Vagina (tissue), 2 donors: ENCODE results near the gene STXBP5. TPM values are rescaled to one million over a fixed set of nuclear protein-coding genes. Genes with fewer than 3 reads are reported as not detected.

Experiments
- DNase-seq, 2 donors: peaks; one replicate each; pipeline ENCODE4 v3.0.0-alpha.2; 2017; ENCODE audit errors: extremely low spot score in 2 of 2
- H3K27ac ChIP-seq: fragments of 200-600 bp; sonication (generic); one replicate; pipeline ENCODE4 v1.5.1; 2019
- H3K27me3 ChIP-seq: fragments of 200-600 bp; sonication (generic); one replicate; pipeline ENCODE4 v1.5.1; 2019
- H3K36me3 ChIP-seq, 2 donors: fragments of 200-600 bp; sonication (generic); one replicate each; pipeline ENCODE4 v1.5.1; 2017 to 2019
- H3K4me1 ChIP-seq: fragments of 200-600 bp; sonication (generic); one replicate; pipeline ENCODE4 v1.5.1; 2019
- H3K4me3 ChIP-seq, 2 donors: fragments of 200-600 bp; sonication (generic); 1 replicate in 1 of 2; 2 replicates in 1 of 2; pipeline ENCODE4 v1.5.1; 2016 to 2019
- H3K9me3 ChIP-seq: fragments of 200-600 bp; sonication (generic); one replicate; pipeline ENCODE4 v1.5.1; 2019
- POLR2A ChIP-seq, 2 donors: fragments of 450-650 bp; IDR thresholded peaks; one replicate each; pipeline ENCODE4 v1.6.1; 2017; ENCODE audit warnings: antibody characterized with exemption in 2 of 2, mild to moderate bottlenecking in 2 of 2, moderate library complexity in 2 of 2
- POLR2AphosphoS5 ChIP-seq, 2 donors: sonication (generic); formaldehyde crosslinking; IDR thresholded peaks; one replicate each; pipeline ENCODE4 v1.9.0; 2017; ENCODE audit warnings: antibody characterized with exemption in 2 of 2, mild to moderate bottlenecking in 2 of 2, low read depth in 1 of 2; ENCODE audit not compliant: insufficient read depth in 1 of 2
- intact Hi-C: fragments of 100-400 bp; cut with DNase I; formaldehyde crosslinking; loops from one replicate; pipeline ENCODE4 v1.15.1; 2023
- total RNA-seq: library from RNA; depleted of rRNA; stranded (reverse); fragments of >200 nt; gene quantifications from one replicate; pipeline ENCODE4 v1.2.3, GENCODE V29; 2016
- TF ChIP-seq, protein P1 (sequence below), 3 experiments: fragments of 450-650 bp in 2 of 3; fragments of 200-600 bp in 1 of 3; sonication (generic) in 1 of 3; IDR thresholded peaks; one replicate each; pipeline ENCODE4 v1.5.1; 2017 to 2019; ENCODE audit warnings: antibody characterized with exemption in 3 of 3, mild to moderate bottlenecking in 2 of 3, moderate library complexity in 2 of 3

The STXBP5 gene
- total RNA-seq, 1 donor from 2014 or later: 33.9 TPM

DNA sequence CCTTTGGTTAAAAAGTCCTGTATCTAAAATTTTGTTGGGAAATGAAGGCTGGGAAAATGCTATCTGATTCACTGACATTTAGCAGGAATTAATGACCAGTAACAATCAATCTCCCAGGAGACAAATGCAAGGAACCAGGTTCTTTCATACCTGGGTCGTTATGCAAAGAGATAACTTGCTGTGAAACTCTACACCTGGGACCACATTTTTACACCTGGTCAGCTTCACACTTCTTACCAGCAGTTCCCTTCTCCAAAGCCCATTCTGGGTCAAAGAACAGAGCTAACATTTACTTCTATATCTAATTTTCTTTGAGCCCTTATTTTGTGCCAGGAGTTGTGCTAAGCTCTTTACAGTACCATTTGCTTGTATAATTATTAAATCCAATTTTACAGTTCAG, 27.4 kb upstream of the STXBP5 start:
- intact Hi-C loops: no loop called here
- H3K27me3 ChIP-seq: no peaks in the 10 kb centered on the region
- no peaks in the 10 kb centered on the region for H3K9me3 ChIP-seq
- no peak overlapping the region for H3K27ac ChIP-seq
- TF ChIP-seq POLR2A (IDR thresholded peaks at IDR 0.05) (no peak), POLR2AphosphoS5 (IDR thresholded peaks at IDR 0.05; ENCODE audit: insufficient read depth in 1 of 2, low read depth in 1 of 2) (no peak)
- TF ChIP-seq, protein P1, sequence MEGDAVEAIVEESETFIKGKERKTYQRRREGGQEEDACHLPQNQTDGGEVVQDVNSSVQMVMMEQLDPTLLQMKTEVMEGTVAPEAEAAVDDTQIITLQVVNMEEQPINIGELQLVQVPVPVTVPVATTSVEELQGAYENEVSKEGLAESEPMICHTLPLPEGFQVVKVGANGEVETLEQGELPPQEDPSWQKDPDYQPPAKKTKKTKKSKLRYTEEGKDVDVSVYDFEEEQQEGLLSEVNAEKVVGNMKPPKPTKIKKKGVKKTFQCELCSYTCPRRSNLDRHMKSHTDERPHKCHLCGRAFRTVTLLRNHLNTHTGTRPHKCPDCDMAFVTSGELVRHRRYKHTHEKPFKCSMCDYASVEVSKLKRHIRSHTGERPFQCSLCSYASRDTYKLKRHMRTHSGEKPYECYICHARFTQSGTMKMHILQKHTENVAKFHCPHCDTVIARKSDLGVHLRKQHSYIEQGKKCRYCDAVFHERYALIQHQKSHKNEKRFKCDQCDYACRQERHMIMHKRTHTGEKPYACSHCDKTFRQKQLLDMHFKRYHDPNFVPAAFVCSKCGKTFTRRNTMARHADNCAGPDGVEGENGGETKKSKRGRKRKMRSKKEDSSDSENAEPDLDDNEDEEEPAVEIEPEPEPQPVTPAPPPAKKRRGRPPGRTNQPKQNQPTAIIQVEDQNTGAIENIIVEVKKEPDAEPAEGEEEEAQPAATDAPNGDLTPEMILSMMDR (IDR thresholded peaks at IDR 0.05): no peak
- no peaks in the 10 kb centered on the region for H3K36me3 ChIP-seq
- H3K4me3 ChIP-seq: no peak overlapping the region
- no peaks in the 10 kb centered on the region for H3K4me1 ChIP-seq
- DNase-seq: no peak

DNA sequence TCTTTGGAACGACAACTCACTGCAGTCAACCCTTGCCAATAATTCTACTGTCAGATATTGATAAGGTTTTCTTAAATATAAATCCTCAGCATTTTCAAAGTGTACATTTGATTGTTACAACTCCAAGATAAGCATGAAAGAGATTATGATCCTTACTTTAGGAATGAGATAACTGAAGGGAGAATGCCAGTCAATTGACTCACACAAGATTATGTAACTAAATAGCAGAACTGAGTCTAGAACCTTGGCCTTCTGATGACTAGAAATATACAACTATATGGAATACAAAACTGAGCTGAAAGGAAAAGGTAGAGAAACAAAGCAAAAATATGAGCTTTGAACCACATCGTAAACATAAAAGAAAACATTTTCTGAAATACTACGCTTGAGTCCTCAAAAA, 26.9 kb upstream of the STXBP5 start:
- H3K4me3 ChIP-seq: no peak overlapping the region
- H3K27me3 ChIP-seq: no peaks in the 10 kb centered on the region
- H3K27ac ChIP-seq: no peak overlapping the region
- intact Hi-C loops: no loop called here
- no peaks in the 10 kb centered on the region for H3K9me3 ChIP-seq
- H3K4me1 ChIP-seq: no peaks in the 10 kb centered on the region
- TF ChIP-seq, protein P1 (IDR thresholded peaks at IDR 0.05): no peak
- no peak for TF ChIP-seq POLR2A (IDR thresholded peaks at IDR 0.05)
- no peak for TF ChIP-seq POLR2AphosphoS5 (IDR thresholded peaks at IDR 0.05; ENCODE audit: insufficient read depth in 1 of 2, low read depth in 1 of 2)
- H3K36me3 ChIP-seq: no peaks in the 10 kb centered on the region
- DNase-seq: no peak

DNA sequence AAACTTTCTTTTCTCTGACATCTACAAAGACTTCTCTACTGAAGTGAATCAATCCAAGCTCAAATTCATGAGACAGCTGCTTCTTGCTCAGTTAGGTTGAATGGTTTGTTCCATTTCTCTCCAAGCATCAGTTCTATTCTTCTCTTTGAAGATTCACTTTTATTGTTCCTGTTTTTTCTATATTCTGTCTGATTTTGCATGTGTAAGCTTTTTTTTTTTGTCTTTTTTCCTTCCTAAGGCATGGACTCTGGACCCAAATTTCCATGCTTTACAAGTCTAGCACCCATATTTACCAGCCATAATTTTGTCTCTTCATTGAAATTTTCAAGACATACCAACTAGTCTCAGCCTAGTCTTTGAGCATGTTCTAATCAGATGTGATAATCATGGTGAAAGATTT, 25.9 kb upstream of the STXBP5 start:
- Histone ChIP-seq H3K4me3 (no peak overlapping the region), H3K27me3 (no peaks in the 10 kb centered on the region), H3K36me3 (no peaks in the 10 kb centered on the region), H3K27ac (no peak overlapping the region), H3K4me1 (no peaks in the 10 kb centered on the region), H3K9me3 (no peaks in the 10 kb centered on the region)
- DNase-seq: no peak
- intact Hi-C loops: no loop called here
- TF ChIP-seq POLR2A (IDR thresholded peaks at IDR 0.05) (no peak), POLR2AphosphoS5 (IDR thresholded peaks at IDR 0.05; ENCODE audit: insufficient read depth in 1 of 2, low read depth in 1 of 2) (no peak)
- TF ChIP-seq, protein P1 (IDR thresholded peaks at IDR 0.05): no peak

DNA sequence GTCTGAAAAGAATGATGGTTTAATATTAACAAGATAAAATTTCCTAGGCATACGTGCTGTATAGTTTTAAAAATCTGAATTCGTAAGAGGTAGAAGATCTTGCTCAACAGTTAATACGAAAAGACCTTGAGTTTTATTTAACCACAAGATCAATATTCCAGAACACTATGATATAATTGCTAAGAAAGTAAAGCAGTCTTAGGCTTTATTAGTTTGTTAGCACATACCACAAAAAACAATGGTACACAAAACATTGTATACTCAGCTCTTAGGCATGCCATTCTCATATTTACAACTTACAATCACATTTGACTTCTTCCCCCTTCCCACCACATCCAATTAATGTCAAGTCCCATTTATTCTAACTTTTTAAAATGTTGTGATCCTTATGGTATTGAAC, 24.4 kb upstream of the STXBP5 start:
- TF ChIP-seq POLR2AphosphoS5 (IDR thresholded peaks at IDR 0.05; ENCODE audit: insufficient read depth in 1 of 2, low read depth in 1 of 2): no peak
- no peak for TF ChIP-seq POLR2A (IDR thresholded peaks at IDR 0.05)
- H3K27me3 ChIP-seq: no peaks in the 10 kb centered on the region
- no peak overlapping the region for H3K4me3 ChIP-seq
- DNase-seq: no peak
- H3K36me3 ChIP-seq: no peaks in the 10 kb centered on the region
- H3K9me3 ChIP-seq: no peaks in the 10 kb centered on the region
- no peak overlapping the region for H3K27ac ChIP-seq
- intact Hi-C loops: no loop called here
- H3K4me1 ChIP-seq: no peaks in the 10 kb centered on the region

GRCh38 chr6:147180926-147181325, 23.3 kb upstream of the STXBP5 start:
- TF ChIP-seq POLR2AphosphoS5 (IDR thresholded peaks at IDR 0.05; ENCODE audit: insufficient read depth in 1 of 2, low read depth in 1 of 2) (no peak), POLR2A (IDR thresholded peaks at IDR 0.05) (no peak)
- TF ChIP-seq, protein P1 (IDR thresholded peaks at IDR 0.05): no peak

More at GRCh38 chr6:147180926-147181325, 23.3 kb upstream of the STXBP5 start:
- Histone ChIP-seq H3K36me3 (no peaks in the 10 kb centered on the region), H3K27me3 (no peaks in the 10 kb centered on the region), H3K27ac (no peak overlapping the region), H3K4me1 (no peaks in the 10 kb centered on the region), H3K4me3 (no peak overlapping the region), H3K9me3 (no peaks in the 10 kb centered on the region)
- DNase-seq: no peak
- intact Hi-C loops: no loop called here
